IgD-negative memory B cell (primary cell): ENCODE measurements around the gene FAIM2. TPM values are rescaled to one million over a fixed set of nuclear protein-coding genes. Genes with fewer than 3 reads are reported as not detected.

ENCODE experiments used
- H3K27ac Mint-ChIP-seq, 3 donors: one replicate each; pipeline ENCODE4 v1.8.0; 2020 to 2022; ENCODE audit warnings: mild to moderate bottlenecking in 3 of 3, mixed read lengths in 3 of 3, moderate library complexity in 1 of 3
- H3K27me3 Mint-ChIP-seq: one replicate; pipeline ENCODE4 v1.8.0; 2021; ENCODE audit warnings: mixed read lengths
- H3K36me3 Mint-ChIP-seq: one replicate; pipeline ENCODE4 v1.8.0; 2020; ENCODE audit warnings: mild to moderate bottlenecking, mixed read lengths
- H3K4me1 Mint-ChIP-seq, 3 donors: one replicate each; pipeline ENCODE4 v1.8.0; 2020 to 2022; ENCODE audit warnings: mixed read lengths in 3 of 3, mild to moderate bottlenecking in 1 of 3
- H3K4me3 Mint-ChIP-seq, 4 donors: one replicate each; pipeline ENCODE4 v1.8.0; 2020 to 2022; ENCODE audit warnings: mild to moderate bottlenecking in 4 of 4, mixed read lengths in 4 of 4, moderate library complexity in 3 of 4
- H3K9me3 Mint-ChIP-seq, 3 donors: one replicate each; pipeline ENCODE4 v1.8.0; 2020 to 2021; ENCODE audit warnings: mixed read lengths in 3 of 3, mild to moderate bottlenecking in 1 of 3
- polyA plus RNA-seq: library from polyadenylated mRNA; unstranded; fragments of 300-500 nt; fragmentation: Illumina TruSeq; gene quantifications from one replicate; pipeline ENCODE4 v1.2.3, GENCODE V29; 2021

Gene FAIM2
- polyA plus RNA-seq, 1 donor from 2014 or later, result not detected

GRCh38 chr12:49900371-49900770 is 3.3 kb downstream of the FAIM2 start:
- H3K9me3 Mint-ChIP-seq, result no peaks in the 10 kb centered on the region
- H3K4me1 Mint-ChIP-seq, result peaks cover 0 to 7% (median 4%) of the 10 kb centered on the region in 3 donors
- H3K27me3 Mint-ChIP-seq, result peaks cover 20% of the 10 kb centered on the region
- H3K4me3 Mint-ChIP-seq, result no peak overlapping the region
- H3K27ac Mint-ChIP-seq, result no peak overlapping the region
- H3K36me3 Mint-ChIP-seq, result peaks cover 1% of the 10 kb centered on the region

- H3K27ac Mint-ChIP-seq, result no peak overlapping the region
- no peak overlapping the region for H3K4me3 Mint-ChIP-seq
- peaks cover 1% of the 10 kb centered on the region for H3K36me3 Mint-ChIP-seq
- peaks cover 0 to 7% (median 4%) of the 10 kb centered on the region in 3 donors for H3K4me1 Mint-ChIP-seq
- peaks cover 19% of the 10 kb centered on the region for H3K27me3 Mint-ChIP-seq
- H3K9me3 Mint-ChIP-seq, result no peaks in the 10 kb centered on the region
These were observed 3.8 kb downstream of the FAIM2 start for GRCh38 chr12:49899921-49900320.

GRCh38 chr12:49899286-49899843 is 4.3 kb downstream of the FAIM2 start:
- H3K27ac Mint-ChIP-seq, result no peak overlapping the region
- H3K9me3 Mint-ChIP-seq, result no peaks in the 10 kb centered on the region
- H3K4me3 Mint-ChIP-seq, result no peak overlapping the region
- H3K4me1 Mint-ChIP-seq, result peaks cover 0 to 8% (median 6%) of the 10 kb centered on the region in 3 donors
- peaks cover 1% of the 10 kb centered on the region for H3K36me3 Mint-ChIP-seq
- H3K27me3 Mint-ChIP-seq, result peaks cover 14% of the 10 kb centered on the region

- Mint-ChIP-seq H3K9me3 (no peaks in the 10 kb centered on the region), H3K4me3 (no peak overlapping the region), H3K36me3 (peaks cover 1% of the 10 kb centered on the region), H3K4me1 (peaks cover 0 to 2% (median 2%) of the 10 kb centered on the region in 3 donors), H3K27me3 (peaks cover 4% of the 10 kb centered on the region), H3K27ac (no peak overlapping the region)
These were observed 6.4 kb downstream of the FAIM2 start for GRCh38 chr12:49897276-49897675.

GRCh38 chr12:49895773-49896172 is 7.9 kb downstream of the FAIM2 start:
- H3K4me1 Mint-ChIP-seq, result peaks cover 0 to 2% (median 2%) of the 10 kb centered on the region in 3 donors
- peaks cover 3% of the 10 kb centered on the region for H3K36me3 Mint-ChIP-seq
- H3K9me3 Mint-ChIP-seq, result no peaks in the 10 kb centered on the region
- peaks cover 11% of the 10 kb centered on the region for H3K27me3 Mint-ChIP-seq
- H3K27ac Mint-ChIP-seq, result no peak overlapping the region
- H3K4me3 Mint-ChIP-seq, result peak overlapping the region in 1 of 4 donors; percentile 48

- Mint-ChIP-seq H3K9me3 (no peaks in the 10 kb centered on the region), H3K36me3 (peaks cover 3% of the 10 kb centered on the region), H3K4me3 (no peak overlapping the region), H3K27me3 (peaks cover 11% of the 10 kb centered on the region), H3K27ac (no peak overlapping the region), H3K4me1 (peaks cover 0 to 2% (median 2%) of the 10 kb centered on the region in 3 donors)
These were observed 8.9 kb downstream of the FAIM2 start for GRCh38 chr12:49894751-49895148.

- H3K27ac Mint-ChIP-seq, result peak overlapping the region in 1 of 3 donors; percentile 52
- no peak overlapping the region for H3K4me3 Mint-ChIP-seq
These were observed 9.6 kb downstream of the FAIM2 start for GRCh38 chr12:49893753-49894750.

GRCh38 chr12:49892732-49893317 is 10.9 kb downstream of the FAIM2 start:
- Mint-ChIP-seq H3K27me3 (peaks cover 8% of the 10 kb centered on the region), H3K27ac (no peak overlapping the region), H3K4me1 (peaks cover 0 to 2% (median 2%) of the 10 kb centered on the region in 3 donors), H3K36me3 (peaks cover 3% of the 10 kb centered on the region), H3K4me3 (no peak overlapping the region), H3K9me3 (no peaks in the 10 kb centered on the region)

More at GRCh38 chr12:49893753-49894750, 9.6 kb downstream of the FAIM2 start:
- Mint-ChIP-seq H3K4me1 (peaks cover 0 to 2% (median 2%) of the 10 kb centered on the region in 3 donors), H3K9me3 (no peaks in the 10 kb centered on the region), H3K36me3 (peaks cover 3% of the 10 kb centered on the region), H3K27me3 (peaks cover 11% of the 10 kb centered on the region)

- H3K9me3 Mint-ChIP-seq, result no peaks in the 10 kb centered on the region
- no peak overlapping the region for H3K27ac Mint-ChIP-seq
- peaks cover 0 to 2% (median 2%) of the 10 kb centered on the region in 3 donors for H3K4me1 Mint-ChIP-seq
- H3K4me3 Mint-ChIP-seq, result no peak overlapping the region
- H3K36me3 Mint-ChIP-seq, result peaks cover 3% of the 10 kb centered on the region
- peaks cover 9% of the 10 kb centered on the region for H3K27me3 Mint-ChIP-seq
These were observed 11.5 kb downstream of the FAIM2 start for GRCh38 chr12:49892084-49892731.

GRCh38 chr12:49891476-49891875 is 12.2 kb downstream of the FAIM2 start:
- peaks cover 10% of the 10 kb centered on the region for H3K27me3 Mint-ChIP-seq
- H3K36me3 Mint-ChIP-seq, result peaks cover 3% of the 10 kb centered on the region
- H3K4me1 Mint-ChIP-seq, result peaks cover 0 to 2% (median 2%) of the 10 kb centered on the region in 3 donors
- no peak overlapping the region for H3K27ac Mint-ChIP-seq
- no peaks in the 10 kb centered on the region for H3K9me3 Mint-ChIP-seq
- H3K4me3 Mint-ChIP-seq, result no peak overlapping the region

GRCh38 chr12:49891012-49891411 is 12.7 kb downstream of the FAIM2 start:
- Mint-ChIP-seq H3K27me3 (peaks cover 10% of the 10 kb centered on the region), H3K4me3 (no peak overlapping the region), H3K36me3 (peaks cover 2% of the 10 kb centered on the region), H3K27ac (no peak overlapping the region), H3K9me3 (no peaks in the 10 kb centered on the region), H3K4me1 (peaks cover 0 to 2% (median 2%) of the 10 kb centered on the region in 3 donors)

- Mint-ChIP-seq H3K27me3 (peaks cover 14% of the 10 kb centered on the region), H3K4me1 (peaks cover 0 to 2% (median 2%) of the 10 kb centered on the region in 3 donors), H3K9me3 (no peaks in the 10 kb centered on the region), H3K27ac (no peak overlapping the region), H3K4me3 (no peak overlapping the region), H3K36me3 (peaks cover 1% of the 10 kb centered on the region)
These were observed 13.6 kb downstream of the FAIM2 start for GRCh38 chr12:49890096-49890461.

GRCh38 chr12:49889361-49890095 is 14.2 kb downstream of the FAIM2 start:
- Mint-ChIP-seq H3K27ac (no peak overlapping the region), H3K4me3 (no peak overlapping the region), H3K36me3 (peaks cover 1% of the 10 kb centered on the region), H3K9me3 (no peaks in the 10 kb centered on the region), H3K27me3 (peaks cover 14% of the 10 kb centered on the region), H3K4me1 (no peaks in the 10 kb centered on the region)

GRCh38 chr12:49888461-49889151 is 15.1 kb downstream of the FAIM2 start:
- Mint-ChIP-seq H3K36me3 (peaks cover 1% of the 10 kb centered on the region), H3K27me3 (peaks cover 20% of the 10 kb centered on the region), H3K9me3 (no peaks in the 10 kb centered on the region), H3K4me1 (no peaks in the 10 kb centered on the region), H3K27ac (no peak overlapping the region), H3K4me3 (no peak overlapping the region)
